Measurements from ENCODE around the gene NOSTRIN. TPM values are rescaled to one million over a fixed set of nuclear protein-coding genes. Genes with fewer than 3 reads are reported as not detected.

The NOSTRIN gene
- total and polyA plus RNA-seq, 4 donors, result 4.1 to 16.7 (median 8.5) TPM

DNA sequence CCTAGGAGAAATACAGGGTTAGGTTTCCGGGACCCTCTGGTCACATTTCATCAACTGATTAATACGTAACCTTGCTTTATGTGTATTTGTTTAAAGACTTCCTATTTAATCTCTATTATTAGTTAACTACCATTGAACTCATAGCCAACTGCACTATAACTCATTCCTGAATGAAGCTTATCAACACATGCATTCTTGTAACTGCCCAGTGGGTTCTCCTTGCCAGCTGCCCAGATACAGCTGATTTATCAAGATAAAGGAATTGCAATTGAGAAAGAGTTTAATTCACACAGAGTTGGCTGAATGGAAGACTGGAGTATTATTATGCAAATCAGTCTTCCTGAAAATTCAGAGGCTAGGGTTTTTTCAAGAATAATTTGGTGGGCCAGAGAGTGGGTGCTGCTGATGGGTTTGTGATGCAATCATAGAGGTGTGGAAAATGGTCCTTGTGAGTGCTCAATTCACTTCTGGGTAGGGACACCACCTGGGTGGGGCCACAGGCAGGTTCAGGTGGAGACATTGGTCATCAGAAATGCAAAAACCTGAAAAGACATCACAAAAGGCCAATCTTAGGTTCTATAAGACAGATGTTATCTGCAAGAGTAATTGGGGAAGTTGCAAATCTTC is 21.1 kb upstream of the NOSTRIN start:
- Histone ChIP-seq H3K4me1 (ENCODE audit: control insufficient read depth in 4 of 4, insufficient read depth in 4 of 4, low read length in 3 of 4) (peaks cover 2 to 5% (median 2%) of the 10 kb centered on the region in 4 donors), H3K36me3 (ENCODE audit: control insufficient read depth in 4 of 4, insufficient read depth in 3 of 4, low read depth in 1 of 4, low read length in 3 of 4) (no peaks in the 10 kb centered on the region), H3K27ac (ENCODE audit: low read depth in 1 of 2, low read length in 2 of 2) (no peak overlapping the region), H3K27me3 (ENCODE audit: control insufficient read depth in 4 of 4, insufficient read depth in 4 of 4, low read length in 3 of 4) (no peaks in the 10 kb centered on the region), H3K9me3 (ENCODE audit: control insufficient read depth in 4 of 4, low read length in 3 of 4) (no peaks in the 10 kb centered on the region), H3K9ac (ENCODE audit: low read depth in 1 of 2, low read length in 2 of 2) (no peak overlapping the region), H3K4me3 (ENCODE audit: low read depth in 1 of 3, low read length in 3 of 3) (no peak overlapping the region)
- DNase-seq (ENCODE audit: low spot score), result no peak
- 43% methylated on average over 2 of the region's 2 CpGs for WGBS
- TF ChIP-seq HNF4G (IDR thresholded peaks at IDR 0.05), result no peak
- no peak for TF ChIP-seq EGR1 (IDR thresholded peaks at IDR 0.05; ENCODE audit: low read depth in 2 of 2)
- no peak for TF ChIP-seq RAD21 (IDR thresholded peaks at IDR 0.05)
- TF ChIP-seq SP1 (IDR thresholded peaks at IDR 0.05), result no peak
- TF ChIP-seq, protein P1, sequence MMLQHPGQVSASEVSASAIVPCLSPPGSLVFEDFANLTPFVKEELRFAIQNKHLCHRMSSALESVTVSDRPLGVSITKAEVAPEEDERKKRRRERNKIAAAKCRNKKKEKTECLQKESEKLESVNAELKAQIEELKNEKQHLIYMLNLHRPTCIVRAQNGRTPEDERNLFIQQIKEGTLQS (IDR thresholded peaks at IDR 0.05), result no peak
- no peak for TF ChIP-seq YY1 (IDR thresholded peaks at IDR 0.05)

DNA sequence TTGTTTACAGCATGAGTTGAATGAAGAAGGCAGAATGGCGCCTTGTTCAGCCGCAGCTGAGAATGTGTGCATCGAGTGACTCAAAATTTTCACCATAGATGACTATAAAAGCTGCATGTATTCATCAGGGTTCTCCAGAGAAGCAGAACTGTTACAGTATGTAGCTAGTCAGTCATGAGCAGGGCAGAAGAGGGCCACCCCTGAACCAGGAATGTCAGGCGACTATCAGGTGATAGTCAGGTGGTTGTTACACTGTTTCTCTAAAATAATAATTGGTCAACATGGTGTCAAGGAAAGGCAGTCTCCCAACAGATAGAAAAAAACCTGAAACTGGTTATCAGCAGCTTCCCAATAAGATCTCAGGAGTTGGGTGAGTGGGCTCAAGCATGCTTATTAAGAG is 20.2 kb upstream of the NOSTRIN start:
- no peak for TF ChIP-seq EGR1 (IDR thresholded peaks at IDR 0.05; ENCODE audit: low read depth in 2 of 2)
- TF ChIP-seq NR2F2 (IDR thresholded peaks at IDR 0.05), result no peak
- TF ChIP-seq HNF4A (conservative IDR thresholded peaks at IDR 0.05), result no peak
- no peak for TF ChIP-seq GABPA (IDR thresholded peaks at IDR 0.05 in 1 of 2, conservative IDR thresholded peaks at IDR 0.05 in 1 of 2)
- TF ChIP-seq, protein P2, sequence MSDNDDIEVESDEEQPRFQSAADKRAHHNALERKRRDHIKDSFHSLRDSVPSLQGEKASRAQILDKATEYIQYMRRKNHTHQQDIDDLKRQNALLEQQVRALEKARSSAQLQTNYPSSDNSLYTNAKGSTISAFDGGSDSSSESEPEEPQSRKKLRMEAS (IDR thresholded peaks at IDR 0.05), result no peak
- no peaks in the 10 kb centered on the region for H3K9me3 ChIP-seq (ENCODE audit: control insufficient read depth in 4 of 4, low read length in 3 of 4)
- H3K4me3 ChIP-seq (ENCODE audit: low read depth in 1 of 3, low read length in 3 of 3), result no peak overlapping the region
- no peak for DNase-seq (ENCODE audit: low spot score)
- H3K27me3 ChIP-seq (ENCODE audit: control insufficient read depth in 4 of 4, insufficient read depth in 4 of 4, low read length in 3 of 4), result no peaks in the 10 kb centered on the region
- 95% methylated on average over 4 of the region's 4 CpGs for WGBS
- H3K9ac ChIP-seq (ENCODE audit: low read depth in 1 of 2, low read length in 2 of 2), result no peak overlapping the region
- peaks cover 2 to 5% (median 2%) of the 10 kb centered on the region in 4 donors for H3K4me1 ChIP-seq (ENCODE audit: control insufficient read depth in 4 of 4, insufficient read depth in 4 of 4, low read length in 3 of 4)
- no peak overlapping the region for H3K27ac ChIP-seq (ENCODE audit: low read depth in 1 of 2, low read length in 2 of 2)
- no peaks in the 10 kb centered on the region for H3K36me3 ChIP-seq (ENCODE audit: control insufficient read depth in 4 of 4, insufficient read depth in 3 of 4, low read depth in 1 of 4, low read length in 3 of 4)

DNA sequence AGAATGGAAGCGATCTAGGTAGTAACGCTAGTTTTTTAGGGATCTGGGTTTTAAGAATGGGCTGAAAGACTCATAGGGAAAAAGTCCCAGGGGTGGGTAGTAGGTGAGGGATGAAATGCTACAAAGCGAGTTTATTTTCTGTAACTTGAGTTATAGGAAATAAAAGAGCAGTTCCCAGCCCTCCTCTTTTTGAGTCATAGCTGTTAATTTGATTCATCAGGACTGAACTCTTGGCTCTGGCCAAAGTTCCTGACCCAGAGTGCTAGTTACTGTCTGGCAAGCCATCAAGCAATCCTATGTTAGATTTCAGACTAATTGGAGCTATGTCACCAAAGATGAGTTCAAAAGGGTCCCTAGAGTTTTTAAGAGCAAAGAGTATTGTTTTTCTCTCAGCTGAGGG is 17.4 kb upstream of the NOSTRIN start:
- no peak for DNase-seq (ENCODE audit: low spot score)
- WGBS, result 90% methylated on average over 3 of the region's 3 CpGs

More for the DNA sequence above, 17.4 kb upstream of the NOSTRIN start:
- H3K4me3 ChIP-seq (ENCODE audit: low read depth in 1 of 3, low read length in 3 of 3), result no peak overlapping the region
- H3K9ac ChIP-seq (ENCODE audit: low read depth in 1 of 2, low read length in 2 of 2), result no peak overlapping the region
- H3K9me3 ChIP-seq (ENCODE audit: control insufficient read depth in 4 of 4, low read length in 3 of 4), result no peaks in the 10 kb centered on the region
- H3K4me1 ChIP-seq (ENCODE audit: control insufficient read depth in 4 of 4, insufficient read depth in 4 of 4, low read length in 3 of 4), result peaks cover 2 to 5% (median 2%) of the 10 kb centered on the region in 4 donors
- no peaks in the 10 kb centered on the region for H3K36me3 ChIP-seq (ENCODE audit: control insufficient read depth in 4 of 4, insufficient read depth in 3 of 4, low read depth in 1 of 4, low read length in 3 of 4)
- TF ChIP-seq, protein P2 (IDR thresholded peaks at IDR 0.05), result no peak
- no peak for TF ChIP-seq HNF4G (IDR thresholded peaks at IDR 0.05)
- peak; percentile 33 to 68 for TF ChIP-seq HNF4A (conservative IDR thresholded peaks at IDR 0.05)
- TF ChIP-seq NR2F2 (IDR thresholded peaks at IDR 0.05), result peak; percentile 25
- TF ChIP-seq, protein P1 (IDR thresholded peaks at IDR 0.05), result no peak
- TF ChIP-seq GABPA (IDR thresholded peaks at IDR 0.05 in 1 of 2, conservative IDR thresholded peaks at IDR 0.05 in 1 of 2), result no peak
- TF ChIP-seq, protein P3, sequence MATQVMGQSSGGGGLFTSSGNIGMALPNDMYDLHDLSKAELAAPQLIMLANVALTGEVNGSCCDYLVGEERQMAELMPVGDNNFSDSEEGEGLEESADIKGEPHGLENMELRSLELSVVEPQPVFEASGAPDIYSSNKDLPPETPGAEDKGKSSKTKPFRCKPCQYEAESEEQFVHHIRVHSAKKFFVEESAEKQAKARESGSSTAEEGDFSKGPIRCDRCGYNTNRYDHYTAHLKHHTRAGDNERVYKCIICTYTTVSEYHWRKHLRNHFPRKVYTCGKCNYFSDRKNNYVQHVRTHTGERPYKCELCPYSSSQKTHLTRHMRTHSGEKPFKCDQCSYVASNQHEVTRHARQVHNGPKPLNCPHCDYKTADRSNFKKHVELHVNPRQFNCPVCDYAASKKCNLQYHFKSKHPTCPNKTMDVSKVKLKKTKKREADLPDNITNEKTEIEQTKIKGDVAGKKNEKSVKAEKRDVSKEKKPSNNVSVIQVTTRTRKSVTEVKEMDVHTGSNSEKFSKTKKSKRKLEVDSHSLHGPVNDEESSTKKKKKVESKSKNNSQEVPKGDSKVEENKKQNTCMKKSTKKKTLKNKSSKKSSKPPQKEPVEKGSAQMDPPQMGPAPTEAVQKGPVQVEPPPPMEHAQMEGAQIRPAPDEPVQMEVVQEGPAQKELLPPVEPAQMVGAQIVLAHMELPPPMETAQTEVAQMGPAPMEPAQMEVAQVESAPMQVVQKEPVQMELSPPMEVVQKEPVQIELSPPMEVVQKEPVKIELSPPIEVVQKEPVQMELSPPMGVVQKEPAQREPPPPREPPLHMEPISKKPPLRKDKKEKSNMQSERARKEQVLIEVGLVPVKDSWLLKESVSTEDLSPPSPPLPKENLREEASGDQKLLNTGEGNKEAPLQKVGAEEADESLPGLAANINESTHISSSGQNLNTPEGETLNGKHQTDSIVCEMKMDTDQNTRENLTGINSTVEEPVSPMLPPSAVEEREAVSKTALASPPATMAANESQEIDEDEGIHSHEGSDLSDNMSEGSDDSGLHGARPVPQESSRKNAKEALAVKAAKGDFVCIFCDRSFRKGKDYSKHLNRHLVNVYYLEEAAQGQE (IDR thresholded peaks at IDR 0.05), result no peak
- TF ChIP-seq RAD21 (IDR thresholded peaks at IDR 0.05), result no peak
- TF ChIP-seq YY1 (IDR thresholded peaks at IDR 0.05), result no peak
- no peak for TF ChIP-seq FOXA2 (IDR thresholded peaks at IDR 0.05)
- TF ChIP-seq RXRA (IDR thresholded peaks at IDR 0.05), result peak in 1 of 2 donors; percentile 35
- TF ChIP-seq, protein P4, sequence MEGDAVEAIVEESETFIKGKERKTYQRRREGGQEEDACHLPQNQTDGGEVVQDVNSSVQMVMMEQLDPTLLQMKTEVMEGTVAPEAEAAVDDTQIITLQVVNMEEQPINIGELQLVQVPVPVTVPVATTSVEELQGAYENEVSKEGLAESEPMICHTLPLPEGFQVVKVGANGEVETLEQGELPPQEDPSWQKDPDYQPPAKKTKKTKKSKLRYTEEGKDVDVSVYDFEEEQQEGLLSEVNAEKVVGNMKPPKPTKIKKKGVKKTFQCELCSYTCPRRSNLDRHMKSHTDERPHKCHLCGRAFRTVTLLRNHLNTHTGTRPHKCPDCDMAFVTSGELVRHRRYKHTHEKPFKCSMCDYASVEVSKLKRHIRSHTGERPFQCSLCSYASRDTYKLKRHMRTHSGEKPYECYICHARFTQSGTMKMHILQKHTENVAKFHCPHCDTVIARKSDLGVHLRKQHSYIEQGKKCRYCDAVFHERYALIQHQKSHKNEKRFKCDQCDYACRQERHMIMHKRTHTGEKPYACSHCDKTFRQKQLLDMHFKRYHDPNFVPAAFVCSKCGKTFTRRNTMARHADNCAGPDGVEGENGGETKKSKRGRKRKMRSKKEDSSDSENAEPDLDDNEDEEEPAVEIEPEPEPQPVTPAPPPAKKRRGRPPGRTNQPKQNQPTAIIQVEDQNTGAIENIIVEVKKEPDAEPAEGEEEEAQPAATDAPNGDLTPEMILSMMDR (IDR thresholded peaks at IDR 0.05; ENCODE audit: low read depth, low read length, missing input control), result no peak
- no peak for TF ChIP-seq FOXA1 (IDR thresholded peaks at IDR 0.05)
- no peak for TF ChIP-seq EGR1 (IDR thresholded peaks at IDR 0.05; ENCODE audit: low read depth in 2 of 2)
- no peak for TF ChIP-seq SP1 (IDR thresholded peaks at IDR 0.05)
- no peak for TF ChIP-seq JUND (IDR thresholded peaks at IDR 0.05)
- no peak for TF ChIP-seq TAF1 (conservative IDR thresholded peaks at IDR 0.05)
- TF ChIP-seq, protein P5, sequence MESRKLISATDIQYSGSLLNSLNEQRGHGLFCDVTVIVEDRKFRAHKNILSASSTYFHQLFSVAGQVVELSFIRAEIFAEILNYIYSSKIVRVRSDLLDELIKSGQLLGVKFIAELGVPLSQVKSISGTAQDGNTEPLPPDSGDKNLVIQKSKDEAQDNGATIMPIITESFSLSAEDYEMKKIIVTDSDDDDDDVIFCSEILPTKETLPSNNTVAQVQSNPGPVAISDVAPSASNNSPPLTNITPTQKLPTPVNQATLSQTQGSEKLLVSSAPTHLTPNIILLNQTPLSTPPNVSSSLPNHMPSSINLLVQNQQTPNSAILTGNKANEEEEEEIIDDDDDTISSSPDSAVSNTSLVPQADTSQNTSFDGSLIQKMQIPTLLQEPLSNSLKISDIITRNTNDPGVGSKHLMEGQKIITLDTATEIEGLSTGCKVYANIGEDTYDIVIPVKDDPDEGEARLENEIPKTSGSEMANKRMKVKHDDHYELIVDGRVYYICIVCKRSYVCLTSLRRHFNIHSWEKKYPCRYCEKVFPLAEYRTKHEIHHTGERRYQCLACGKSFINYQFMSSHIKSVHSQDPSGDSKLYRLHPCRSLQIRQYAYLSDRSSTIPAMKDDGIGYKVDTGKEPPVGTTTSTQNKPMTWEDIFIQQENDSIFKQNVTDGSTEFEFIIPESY (IDR thresholded peaks at IDR 0.05), result no peak
- no peaks in the 10 kb centered on the region for H3K27me3 ChIP-seq (ENCODE audit: control insufficient read depth in 4 of 4, insufficient read depth in 4 of 4, low read length in 3 of 4)
- no peak overlapping the region for H3K27ac ChIP-seq (ENCODE audit: low read depth in 1 of 2, low read length in 2 of 2)

Data from liver (tissue), 9 donors.